Adipocyte (in vitro differentiated cells): ENCODE measurements around the gene LRRK1.

Experiments
- DNase-seq: peaks from one replicate; pipeline ENCODE4 v3.0.0-alpha.2; 2015; ENCODE audit warnings: low read depth
- H3K27me3 ChIP-seq: replicated peaks from 2 replicates; pipeline ENCODE4 v1.7.0; 2013; ENCODE audit warnings: mild to moderate bottlenecking, low read length, moderate library complexity; ENCODE audit not compliant: control insufficient read depth, insufficient read depth
- H3K36me3 ChIP-seq: 2 replicates; pipeline ENCODE4 v1.7.0; 2013; ENCODE audit warnings: low read length, mild to moderate bottlenecking, moderate library complexity; ENCODE audit not compliant: control insufficient read depth, insufficient read depth, severe bottlenecking
- H3K4me1 ChIP-seq: 2 replicates; pipeline ENCODE4 v1.7.0; 2013; ENCODE audit warnings: mild to moderate bottlenecking, low read length, moderate library complexity; ENCODE audit not compliant: control insufficient read depth, insufficient read depth
- H3K4me3 ChIP-seq: 2 replicates; pipeline ENCODE4 v1.7.0; 2013; ENCODE audit warnings: mild to moderate bottlenecking, low read length, moderate library complexity
- H3K9ac ChIP-seq: 2 replicates; pipeline ENCODE4 v1.7.0; 2013; ENCODE audit warnings: mild to moderate bottlenecking, low read length, moderate library complexity
- H3K9me3 ChIP-seq: 2 replicates; pipeline ENCODE4 v1.7.0; 2013; ENCODE audit warnings: mild to moderate bottlenecking, low read length, moderate library complexity; ENCODE audit not compliant: control insufficient read depth

LRRK1 gene

GRCh38 chr15:101119181-101119580 lies 200.0 kb downstream of the LRRK1 start:
- H3K4me3 ChIP-seq = no peak overlapping the region
- no peaks in the 10 kb centered on the region for H3K27me3 ChIP-seq
- no peak overlapping the region for H3K9ac ChIP-seq
- peaks cover 39% of the 10 kb centered on the region for H3K4me1 ChIP-seq
- no peaks in the 10 kb centered on the region for H3K9me3 ChIP-seq
- H3K36me3 ChIP-seq = no peaks in the 10 kb centered on the region
- no peak for DNase-seq
